K562 (cell line): ENCODE results near the gene SLC25A1. TPM values are rescaled to one million over a fixed set of nuclear protein-coding genes. Genes with fewer than 3 reads are reported as not detected.

Experiments used
- ATAC-seq: fragments of 200-7000 bp; cut with Tn5 transposase; 3 replicates; pipeline ENCODE4 v1.9.1; 2020; ENCODE audit warnings: moderate library complexity
- BruUV-seq: library from RNA; stranded (reverse); fragments of 400-500 nt; replicated peaks from 2 replicates; lab custom pipeline; 2021; lab: Mats Ljungman, UMichigan
- CTCF ChIA-PET: fragments of 300-600 bp; formaldehyde crosslinking; extraction: SDS; loops from one replicate; lab custom pipeline; 2021; ENCODE audit warnings: low intra/inter-chr PET ratio; lab: Yijun Ruan, JAX
- POLR2A ChIA-PET: fragments of 300-600, 350-650 bp; sonication (Branson Sonifier 250); formaldehyde crosslinking; extraction: SDS; loops from one replicate; lab custom pipeline; 2021; ENCODE audit warnings: antibody characterized with exemption, inconsistent platforms; lab: Yijun Ruan, JAX
- DNase-seq, 4 experiments: peaks; one replicate each; pipeline versions ENCODE4 v3.0.0 to v3.0.0-alpha.2; 2011 to 2018; ENCODE audit warnings: low spot score in 3 of 4, mixed read lengths in 3 of 4; ENCODE audit errors: extremely low read depth in 1 of 4
- FAIRE-seq: peaks from 2 replicates; lab custom pipeline; 2011; peaks lifted over from hg19 to GRCh38; lab: Jason Lieb, UNC
- H2AFZ ChIP-seq: 2 replicates; pipeline ENCODE4 v1.6.0; 2011; ENCODE audit warnings: low read depth, low read length, control low read depth, inconsistent platforms
- H3K27ac ChIP-seq: fragments of 200-600 bp; 3 replicates; pipeline ENCODE4 v1.8.0; 2011; ENCODE audit warnings: low read depth, mild to moderate bottlenecking, control low read depth, inconsistent platforms, low read length, moderate library complexity, mixed read lengths; ENCODE audit errors: extremely low read depth
- H3K27me3 ChIP-seq, 2 experiments: fragments of 300-600 bp in 1 of 2; 2 replicates in 1 of 2; 3 replicates in 1 of 2; pipeline versions ENCODE4 v1.6.0 to v1.8.0; 2011; ENCODE audit warnings: inconsistent platforms in 2 of 2, low read length in 2 of 2, mild to moderate bottlenecking in 1 of 2, mixed read lengths in 1 of 2, moderate library complexity in 1 of 2; ENCODE audit not compliant: control insufficient read depth in 2 of 2, insufficient read depth in 2 of 2
- H3K36me3 ChIP-seq: fragments of 300-600 bp; 3 replicates; pipeline ENCODE4 v1.8.0; 2011; ENCODE audit warnings: mild to moderate bottlenecking, low read length, inconsistent platforms; ENCODE audit not compliant: control insufficient read depth, insufficient read depth
- H3K4me1 ChIP-seq, 2 experiments: fragments of 200-600 bp in 1 of 2; replicated peaks in 1 of 2; 2 replicates in 1 of 2; 3 replicates in 1 of 2; pipeline versions ENCODE4 v1.5.1 to v1.8.0; 2011; ENCODE audit warnings: inconsistent platforms in 2 of 2, low read length in 2 of 2, mild to moderate bottlenecking in 1 of 2, mixed read lengths in 1 of 2, moderate library complexity in 1 of 2; ENCODE audit not compliant: control insufficient read depth in 2 of 2, insufficient read depth in 2 of 2
- H3K4me2 ChIP-seq: 2 replicates; pipeline ENCODE4 v1.6.1; 2011; ENCODE audit warnings: low read length, control low read depth, inconsistent platforms, mixed read lengths; ENCODE audit not compliant: insufficient read depth
- H3K4me3 ChIP-seq: fragments of 200-600 bp; sonication (generic), shearing (Covaris generic); 2 replicates; pipeline ENCODE4 v1.5.1; 2016; ENCODE audit warnings: control low read depth, inconsistent platforms
- H3K79me2 ChIP-seq: fragments of 200-600 bp; 3 replicates; pipeline ENCODE4 v1.8.0; 2011; ENCODE audit warnings: low read length, inconsistent platforms; ENCODE audit not compliant: control insufficient read depth, insufficient read depth
- H3K9ac ChIP-seq, 2 experiments: 2 replicates each; pipeline versions ENCODE4 v1.6.0 to v1.6.1; 2011; ENCODE audit warnings: low read depth in 2 of 2, low read length in 2 of 2, control low read depth in 1 of 2, inconsistent platforms in 1 of 2, mild to moderate bottlenecking in 1 of 2, mixed read lengths in 1 of 2; ENCODE audit not compliant: insufficient read depth in 1 of 2
- H3K9me1 ChIP-seq: one replicate; pipeline ENCODE4 v1.6.0; 2011; ENCODE audit warnings: inconsistent platforms, mild to moderate bottlenecking, low read length, moderate library complexity; ENCODE audit not compliant: control insufficient read depth, insufficient read depth
- H3K9me3 ChIP-seq: replicated peaks from 2 replicates; pipeline ENCODE4 v1.5.1; 2011; ENCODE audit warnings: low read depth, low read length, inconsistent platforms; ENCODE audit not compliant: control insufficient read depth, insufficient read depth
- H4K20me1 ChIP-seq: replicated peaks from 2 replicates; pipeline ENCODE4 v1.6.1; 2011; ENCODE audit warnings: low read length, inconsistent platforms, mixed read lengths; ENCODE audit not compliant: control insufficient read depth, insufficient read depth
- AFF1 ChIP-seq, 2 experiments: fragments of 450-650 bp; IDR thresholded peaks; 2 replicates each; pipeline ENCODE4 v1.6.1; 2018; ENCODE audit warnings: mild to moderate bottlenecking in 2 of 2, low read depth in 1 of 2; ENCODE audit not compliant: partially characterized antibody in 2 of 2
- BRCA1 ChIP-seq, 2 experiments: fragments of 450-650 bp in 1 of 2; sonication (generic) in 1 of 2; formaldehyde crosslinking in 1 of 2; IDR thresholded peaks; 2 replicates each; pipeline versions ENCODE4 v1.5.0 to v1.6.1; 2017 to 2020; ENCODE audit warnings: mild to moderate bottlenecking in 1 of 2, missing genetic modification reagents in 1 of 2
- DDX20 ChIP-seq: fragments of 450-650 bp; IDR thresholded peaks from 2 replicates; pipeline ENCODE4 v1.6.1; 2016; ENCODE audit warnings: missing genetic modification characterization, low read depth, mild to moderate bottlenecking, missing compliant biosample characterization, moderate library complexity
- E2F6 ChIP-seq, 2 experiments: IDR thresholded peaks; 2 replicates each; pipeline ENCODE4 v1.6.1; 2011; ENCODE audit warnings: borderline replicate concordance in 1 of 2, control low read depth in 1 of 2, low read depth in 1 of 2, low read length in 1 of 2, mild to moderate bottlenecking in 1 of 2, mixed read lengths in 1 of 2, moderate library complexity in 1 of 2; ENCODE audit not compliant: insufficient read depth in 1 of 2, insufficient read length in 1 of 2, poor library complexity in 1 of 2, severe bottlenecking in 1 of 2; ENCODE audit errors: extremely low read depth in 1 of 2
- ETV5 ChIP-seq: sonication (generic); formaldehyde crosslinking; IDR thresholded peaks from 2 replicates; pipeline ENCODE4 v1.4.0; 2020; ENCODE audit warnings: low read depth, mild to moderate bottlenecking, missing genetic modification reagents
- ID3 ChIP-seq, 2 experiments: fragments of 250-450 bp in 1 of 2; fragments of 450-650 bp in 1 of 2; sonication (Bioruptor Pico) in 1 of 2; IDR thresholded peaks; 2 replicates each; pipeline versions ENCODE4 v1.6.1 to v1.8.0; 2016 to 2021; ENCODE audit warnings: mild to moderate bottlenecking in 2 of 2, moderate library complexity in 2 of 2, missing compliant biosample characterization in 1 of 2, missing genetic modification characterization in 1 of 2
- NBN ChIP-seq: fragments of 450-650 bp; IDR thresholded peaks from 2 replicates; pipeline ENCODE4 v1.6.1; 2016; ENCODE audit warnings: low read depth, mild to moderate bottlenecking
- TEAD2 ChIP-seq: fragments of 450-650 bp; IDR thresholded peaks from 2 replicates; pipeline ENCODE4 v1.6.1; 2016; ENCODE audit warnings: missing genetic modification characterization, control low read depth, missing compliant biosample characterization
- ZNF589 ChIP-seq: fragments of 200-800 bp; sonication (Bioruptor generic); IDR thresholded peaks from 2 replicates; pipeline ENCODE4 v1.6.1; 2016; ENCODE audit warnings: low read depth, missing genetic modification characterization, missing compliant biosample characterization
- WGBS: fragments of 100-300 bp; shearing (Covaris generic); methylation state at CpG from one replicate; pipeline ENCODE4 v1.1.6; 2016; ENCODE audit warnings: low coverage, mixed read lengths; ENCODE audit not compliant: insufficient coverage; ENCODE audit errors: missing lambda C conversion rate; 5-methylcytosine and 5-hydroxymethylcytosine counted together
- in situ Hi-C: fragments of 300-500 bp; cut with MboI; formaldehyde crosslinking; loops from 4 replicates; pipeline ENCODE4 v1.15.0; 2018; ENCODE audit warnings: inconsistent platforms, mixed read lengths
- intact Hi-C: fragments of 100-400 bp; cut with micrococcal nuclease; formaldehyde crosslinking; loops from 2 replicates; pipeline ENCODE4 v1.14.2; 2022
- polyA plus RNA-seq, 8 experiments: library from polyadenylated mRNA; depleted of rRNA in 4 of 8; stranded (reverse) in 5 of 8; unstranded in 3 of 8; fragments of >200 nt; fragmentation: Nextera tagmentation in 2 of 8; fragmentation: Illumina TruSeq in 1 of 8; extraction: Ambion mirVana in 2 of 8; extraction: Trizol in 1 of 8; gene quantifications; 2 replicates each; pipeline versions ENCODE4 v1.2.1 to v1.2.3, GENCODE V29; 2011 to 2014; ENCODE audit warnings: inconsistent platforms in 1 of 8, missing spikeins in 1 of 8
- total RNA-seq, 7 experiments: library from RNA; depleted of rRNA in 6 of 7; stranded (reverse); fragments of >200 nt in 6 of 7; fragmentation: Illumina TruSeq in 2 of 7; extraction: Trizol in 2 of 7; gene quantifications; 2 replicates each; pipeline versions ENCODE4 v1.2.1 to v1.2.3, GENCODE V29; 2011 to 2021; ENCODE audit warnings: low replicate concordance in 1 of 7
- TF ChIP-seq, protein P1 (sequence below): fragments of 250-450 bp; sonication (Bioruptor Pico); IDR thresholded peaks from 2 replicates; pipeline ENCODE4 v1.5.0; 2020; ENCODE audit warnings: mild to moderate bottlenecking, borderline replicate concordance

The SLC25A1 gene
- total and polyA plus RNA-seq, 9 of the 15 experiments (the other 6 are each of a cell fraction or from before 2014, with no cell fraction given): 11.0 to 408 (median 110) TPM

- ATAC-seq (peak; percentile 12; the same call in 1 of the 3 replicates), FAIRE-seq (peak; percentile 87), DNase-seq (peak in 2 of 4 experiments; percentile 61 to 66)
- intact Hi-C loops (no loop called here), in situ Hi-C loops (no loop called here)
- Histone ChIP-seq H3K79me2 (peaks cover 15% of the 10 kb centered on the region), H3K27ac (no peak overlapping the region), H3K9ac (peak overlapping the region in 1 of 2 experiments; percentile 1; a peak in 1 of 4 replicates), H4K20me1 (0 out of 2 replicates have a peak, but pooled peaks cover 3% of the 10 kb centered on the region), H3K4me3 (no peak overlapping the region), H3K9me3 (no peaks in the 10 kb centered on the region), H2AFZ (peak overlapping the region; percentile 35), H3K4me2 (no peak overlapping the region), H3K27me3 (peaks cover 26 to 43% of the 10 kb centered on the region in 2 experiments), H3K9me1 (no peaks in the 10 kb centered on the region), H3K4me1 (peaks cover 4 to 34% of the 10 kb centered on the region in 2 experiments; a peak in 4 of 5 replicates), H3K36me3 (peaks cover 15% of the 10 kb centered on the region)
- 30% methylated on average over 11 of the region's 11 CpGs for WGBS
- BruUV-seq: no TSS peak
- CTCF ChIA-PET: interaction anchor here (0.6 to 3.1 kb wide), 4 partner anchors 10 to 484 kb away, joined by 3 to 26 read pairs (median 3); no protein-coding TSS in a partner anchor
- POLR2A ChIA-PET: interaction anchor here (0.6 to 6.1 kb wide), 15 partner anchors 10 to 345 kb away, joined by 3 to 54 read pairs (median 4); no protein-coding TSS in a partner anchor
- TF ChIP-seq DDX20 (tag) (no peak), TEAD2 (tag) (no peak), NBN (no peak), ID3 (CRISPR knock-in tag; IDR thresholded peaks at IDR 0.05) (no peak), ID3 (tag; IDR thresholded peaks at IDR 0.05) (peak; percentile 34; the same call in 1 of the 2 replicates), AFF1 (IDR thresholded peaks at IDR 0.05; ENCODE audit: low read depth in 1 of 2, partially characterized antibody in 2 of 2) (no peak), ZNF589 (no peak), ETV5 (no peak), E2F6 (IDR thresholded peaks at IDR 0.05; ENCODE audit: borderline replicate concordance in 1 of 2, extremely low read depth in 1 of 2, insufficient read depth in 1 of 2, insufficient read length in 1 of 2, low read depth in 1 of 2, low read length in 1 of 2, poor library complexity in 1 of 2, severe bottlenecking in 1 of 2) (peak in 1 of 2 experiments; percentile 60), BRCA1 (IDR thresholded peaks at IDR 0.05) (no peak), BRCA1 (CRISPR knock-in tag; IDR thresholded peaks at IDR 0.05) (no peak)
- TF ChIP-seq, protein P1, sequence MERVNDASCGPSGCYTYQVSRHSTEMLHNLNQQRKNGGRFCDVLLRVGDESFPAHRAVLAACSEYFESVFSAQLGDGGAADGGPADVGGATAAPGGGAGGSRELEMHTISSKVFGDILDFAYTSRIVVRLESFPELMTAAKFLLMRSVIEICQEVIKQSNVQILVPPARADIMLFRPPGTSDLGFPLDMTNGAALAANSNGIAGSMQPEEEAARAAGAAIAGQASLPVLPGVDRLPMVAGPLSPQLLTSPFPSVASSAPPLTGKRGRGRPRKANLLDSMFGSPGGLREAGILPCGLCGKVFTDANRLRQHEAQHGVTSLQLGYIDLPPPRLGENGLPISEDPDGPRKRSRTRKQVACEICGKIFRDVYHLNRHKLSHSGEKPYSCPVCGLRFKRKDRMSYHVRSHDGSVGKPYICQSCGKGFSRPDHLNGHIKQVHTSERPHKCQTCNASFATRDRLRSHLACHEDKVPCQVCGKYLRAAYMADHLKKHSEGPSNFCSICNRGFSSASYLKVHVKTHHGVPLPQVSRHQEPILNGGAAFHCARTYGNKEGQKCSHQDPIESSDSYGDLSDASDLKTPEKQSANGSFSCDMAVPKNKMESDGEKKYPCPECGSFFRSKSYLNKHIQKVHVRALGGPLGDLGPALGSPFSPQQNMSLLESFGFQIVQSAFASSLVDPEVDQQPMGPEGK (CRISPR knock-in tag): no peak
These were observed 32.1 kb downstream of the SLC25A1 start for GRCh38 chr22:19146215-19146968.
